GM13976 (cell line): ENCODE measurements around the gene CENPM.

Source experiments
- DNase-seq: peaks from one replicate; pipeline ENCODE4 v3.0.0; 2012; ENCODE audit warnings: low spot score
- in situ Hi-C: fragments of 300-500 bp; cut with MboI; formaldehyde crosslinking; loops from one replicate; pipeline ENCODE4 v1.12.0; 2022; ENCODE audit warnings: low sequenced_read_pairs, mixed read lengths, inconsistent platforms; ENCODE audit not compliant: unreplicated experiment
- TF ChIP-seq, protein P1 (sequence below): IDR thresholded peaks from 2 replicates; pipeline ENCODE4 v1.5.1; 2012; ENCODE audit warnings: borderline replicate concordance, mild to moderate bottlenecking; ENCODE audit not compliant: insufficient read depth; ENCODE audit errors: extremely low read depth, missing control alignments, control extremely low read depth

Gene CENPM

GRCh38 chr22:41914611-41915034 lies 32.3 kb downstream of the CENPM start:
- TF ChIP-seq, protein P1, sequence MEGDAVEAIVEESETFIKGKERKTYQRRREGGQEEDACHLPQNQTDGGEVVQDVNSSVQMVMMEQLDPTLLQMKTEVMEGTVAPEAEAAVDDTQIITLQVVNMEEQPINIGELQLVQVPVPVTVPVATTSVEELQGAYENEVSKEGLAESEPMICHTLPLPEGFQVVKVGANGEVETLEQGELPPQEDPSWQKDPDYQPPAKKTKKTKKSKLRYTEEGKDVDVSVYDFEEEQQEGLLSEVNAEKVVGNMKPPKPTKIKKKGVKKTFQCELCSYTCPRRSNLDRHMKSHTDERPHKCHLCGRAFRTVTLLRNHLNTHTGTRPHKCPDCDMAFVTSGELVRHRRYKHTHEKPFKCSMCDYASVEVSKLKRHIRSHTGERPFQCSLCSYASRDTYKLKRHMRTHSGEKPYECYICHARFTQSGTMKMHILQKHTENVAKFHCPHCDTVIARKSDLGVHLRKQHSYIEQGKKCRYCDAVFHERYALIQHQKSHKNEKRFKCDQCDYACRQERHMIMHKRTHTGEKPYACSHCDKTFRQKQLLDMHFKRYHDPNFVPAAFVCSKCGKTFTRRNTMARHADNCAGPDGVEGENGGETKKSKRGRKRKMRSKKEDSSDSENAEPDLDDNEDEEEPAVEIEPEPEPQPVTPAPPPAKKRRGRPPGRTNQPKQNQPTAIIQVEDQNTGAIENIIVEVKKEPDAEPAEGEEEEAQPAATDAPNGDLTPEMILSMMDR = no peak
- DNase-seq = no peak
- in situ Hi-C loops = no loop called here

- in situ Hi-C loops = no loop called here
- no peak for DNase-seq
- TF ChIP-seq, protein P1 = no peak
These were observed 33.0 kb downstream of the CENPM start for GRCh38 chr22:41913842-41914534.

DNA sequence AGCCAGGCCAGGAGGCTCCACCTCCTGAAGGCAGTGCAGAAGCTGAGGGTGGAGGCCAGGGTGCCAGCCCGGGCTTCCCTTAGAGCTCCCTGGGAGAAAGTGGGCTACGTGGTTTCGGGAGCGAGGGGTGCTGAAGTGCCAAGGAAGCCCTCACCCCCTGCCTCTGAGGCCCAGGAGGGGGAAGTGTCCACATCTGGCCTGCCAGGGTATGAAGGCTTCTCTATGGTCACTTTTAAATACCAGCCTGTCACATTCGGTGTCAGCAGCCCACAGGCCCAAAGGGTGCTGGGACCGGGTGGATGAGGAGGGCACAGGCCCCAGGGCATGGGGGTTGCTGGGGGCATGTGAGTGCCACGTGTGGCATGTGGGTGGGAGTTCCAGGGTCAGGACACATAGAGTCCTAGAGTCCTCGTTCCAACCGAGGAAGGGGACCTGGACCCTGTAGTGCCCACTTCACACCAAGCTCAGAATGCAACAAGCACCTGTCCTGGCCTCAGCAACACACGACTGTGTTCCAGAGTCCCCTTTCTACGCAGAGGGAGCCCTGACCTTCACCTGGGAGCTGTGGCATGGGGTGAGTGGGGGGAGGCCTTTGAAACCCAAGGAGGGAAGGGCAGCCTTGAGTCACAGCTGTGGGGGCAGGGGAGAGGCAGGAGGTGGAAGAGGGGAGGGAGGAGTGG lies 33.8 kb downstream of the CENPM start:
- no peak for DNase-seq
- in situ Hi-C loops = no loop called here
- TF ChIP-seq, protein P1 = no peak

DNA sequence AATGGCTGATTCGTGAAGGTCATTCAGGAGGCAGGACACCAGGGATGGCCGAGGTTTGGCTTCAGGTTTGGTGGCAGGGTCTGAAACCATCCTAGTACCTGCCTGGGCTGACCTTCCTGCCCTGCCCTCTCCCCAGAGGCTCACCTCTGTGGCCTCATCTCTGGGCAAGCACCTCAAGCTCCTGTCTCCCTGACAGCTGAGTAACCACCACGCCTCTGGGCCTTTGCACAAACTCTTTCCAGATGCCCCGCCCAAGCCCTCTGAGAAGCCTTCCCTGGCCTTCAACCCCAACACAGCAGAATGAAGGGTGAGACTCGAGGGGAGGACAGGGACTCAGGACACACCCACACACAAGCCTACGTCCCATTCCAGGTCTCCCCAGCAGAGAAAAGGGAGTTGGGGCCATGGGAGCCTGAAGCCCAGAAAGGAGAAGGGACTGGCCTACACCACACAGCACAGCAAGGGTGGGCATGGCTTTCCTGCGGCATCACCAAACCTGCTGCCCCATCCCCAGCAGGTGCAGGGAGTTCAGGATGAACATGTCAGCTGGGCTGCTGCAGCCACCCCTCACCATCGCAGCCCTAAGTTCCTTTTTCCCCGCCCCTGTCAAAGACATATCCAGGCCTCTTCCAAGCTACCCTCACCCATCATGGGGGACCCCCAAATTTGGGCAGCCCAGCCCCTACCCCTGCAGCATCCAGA lies 34.5 kb downstream of the CENPM start:
- no peak for DNase-seq
- in situ Hi-C loops = no loop called here
- TF ChIP-seq, protein P1 = no peak

- in situ Hi-C loops = no loop called here
- DNase-seq = no peak
- TF ChIP-seq, protein P1 = no peak
These were observed 35.8 kb downstream of the CENPM start for GRCh38 chr22:41911001-41911611.
